ENCODE results near the gene DEFB108B.
"Not testable (repeated sequence)": the region's sequence is repeated elsewhere in the genome, so short reads cannot be mapped to it uniquely, and the experiment has no call there.

DEFB108B gene

GRCh38 chr11:71800335-71800953, 32.6 kb upstream of the DEFB108B start:
- peak; percentile 75 for DNase-seq (ENCODE audit: low spot score)
- in situ Hi-C loops (cut with MboI; ENCODE audit: low sequenced_read_pairs, unreplicated experiment), result not testable (repeated sequence)
- TF ChIP-seq CTCF (IDR thresholded peaks at IDR 0.05; ENCODE audit: borderline replicate concordance, control extremely low read depth, extremely low read depth, insufficient read depth, missing control alignments), result peak; percentile 94

- DNase-seq (ENCODE audit: low spot score); in situ Hi-C loops (cut with MboI; ENCODE audit: low sequenced_read_pairs, unreplicated experiment): not testable (repeated sequence)
Observed at GRCh38 chr11:71801026-71801425, 32.0 kb upstream of the DEFB108B start.

GRCh38 chr11:71802874-71803273, 30.1 kb upstream of the DEFB108B start:
- DNase-seq (ENCODE audit: low spot score); in situ Hi-C loops (cut with MboI; ENCODE audit: low sequenced_read_pairs, unreplicated experiment): not testable (repeated sequence)

- in situ Hi-C loops (cut with MboI; ENCODE audit: low sequenced_read_pairs, unreplicated experiment); DNase-seq (ENCODE audit: low spot score): not testable (repeated sequence)
Observed at GRCh38 chr11:71804158-71804947, 28.6 kb upstream of the DEFB108B start.

- DNase-seq (ENCODE audit: low spot score); in situ Hi-C loops (cut with MboI; ENCODE audit: low sequenced_read_pairs, unreplicated experiment): not testable (repeated sequence)
Observed at GRCh38 chr11:71812529-71812928, 20.5 kb upstream of the DEFB108B start.

GRCh38 chr11:71813481-71814355, 19.3 kb upstream of the DEFB108B start:
- peak; percentile 78 for DNase-seq (ENCODE audit: low spot score)
- TF ChIP-seq CTCF (IDR thresholded peaks at IDR 0.05; ENCODE audit: borderline replicate concordance, control extremely low read depth, extremely low read depth, insufficient read depth, missing control alignments), result peak; percentile 76
- in situ Hi-C loops (cut with MboI; ENCODE audit: low sequenced_read_pairs, unreplicated experiment), result not testable (repeated sequence)

GRCh38 chr11:71821539-71821938, 11.5 kb upstream of the DEFB108B start:
- DNase-seq (ENCODE audit: low spot score); in situ Hi-C loops (cut with MboI; ENCODE audit: low sequenced_read_pairs, unreplicated experiment): not testable (repeated sequence)

- DNase-seq (ENCODE audit: low spot score); in situ Hi-C loops (cut with MboI; ENCODE audit: low sequenced_read_pairs, unreplicated experiment): not testable (repeated sequence)
Observed at GRCh38 chr11:71829247-71829646, 3.8 kb upstream of the DEFB108B start.

GRCh38 chr11:71829686-71830085, 3.3 kb upstream of the DEFB108B start:
- in situ Hi-C loops (cut with MboI; ENCODE audit: low sequenced_read_pairs, unreplicated experiment); DNase-seq (ENCODE audit: low spot score): not testable (repeated sequence)

- in situ Hi-C loops (cut with MboI; ENCODE audit: low sequenced_read_pairs, unreplicated experiment); DNase-seq (ENCODE audit: low spot score): not testable (repeated sequence)
Observed at GRCh38 chr11:71842720-71843119, 9.7 kb downstream of the DEFB108B start.

GRCh38 chr11:71843355-71843754, 10.4 kb downstream of the DEFB108B start:
- in situ Hi-C loops (cut with MboI; ENCODE audit: low sequenced_read_pairs, unreplicated experiment); DNase-seq (ENCODE audit: low spot score): not testable (repeated sequence)
